NCI-H2107 (cell line): ENCODE results near the gene C2CD3.
"Not testable (repeated sequence)": the region's sequence is repeated elsewhere in the genome, so short reads cannot be mapped to it uniquely, and the experiment has no call there.

Experiments
- DNase-seq: peaks from one replicate; lab custom pipeline; 2025; lab: John Stamatoyannopoulos, UW

Gene C2CD3

GRCh38 chr11:74063628-74064027 lies 107.2 kb downstream of the C2CD3 start:
- not testable (repeated sequence) for DNase-seq

GRCh38 chr11:74061599-74061998 lies 109.2 kb downstream of the C2CD3 start:
- DNase-seq, result not testable (repeated sequence)

GRCh38 chr11:74057249-74058151 lies 113.3 kb downstream of the C2CD3 start:
- no peak for DNase-seq

- DNase-seq, result no peak
Observed at GRCh38 chr11:74055938-74056337, 114.9 kb downstream of the C2CD3 start.

- no peak for DNase-seq
Observed at GRCh38 chr11:74050465-74050864, 120.3 kb downstream of the C2CD3 start.

- no peak for DNase-seq
Observed at GRCh38 chr11:74048993-74049392, 121.8 kb downstream of the C2CD3 start.

GRCh38 chr11:74044538-74044937 lies 126.3 kb downstream of the C2CD3 start:
- no peak for DNase-seq

GRCh38 chr11:74043450-74043849 lies 127.4 kb downstream of the C2CD3 start:
- no peak for DNase-seq

GRCh38 chr11:74037309-74037708 lies 133.5 kb downstream of the C2CD3 start:
- DNase-seq, result no peak

- no peak for DNase-seq
Observed at GRCh38 chr11:74035264-74035663, 135.5 kb downstream of the C2CD3 start.

GRCh38 chr11:74033046-74033445 lies 137.8 kb downstream of the C2CD3 start:
- DNase-seq, result no peak

- no peak for DNase-seq
Observed at GRCh38 chr11:74030723-74031676, 139.8 kb downstream of the C2CD3 start.

GRCh38 chr11:74025467-74026166 lies 145.2 kb downstream of the C2CD3 start:
- no peak for DNase-seq

GRCh38 chr11:74024261-74025029 lies 146.4 kb downstream of the C2CD3 start:
- DNase-seq, result no peak

GRCh38 chr11:74023276-74023675 lies 147.5 kb downstream of the C2CD3 start:
- DNase-seq, result no peak

GRCh38 chr11:74022546-74022945 lies 148.3 kb downstream of the C2CD3 start:
- no peak for DNase-seq

GRCh38 chr11:74021998-74022397 lies 148.8 kb downstream of the C2CD3 start:
- no peak for DNase-seq

GRCh38 chr11:74020539-74020938 lies 150.3 kb downstream of the C2CD3 start:
- no peak for DNase-seq

- no peak for DNase-seq
Observed at GRCh38 chr11:74019860-74020259, 150.9 kb downstream of the C2CD3 start.

- no peak for DNase-seq
Observed at GRCh38 chr11:74019104-74019738, 151.6 kb downstream of the C2CD3 start.
